Cardiac fibroblast (primary cell): ENCODE measurements around the gene PTPN5.

Experiments
- DNase-seq, 2 donors: peaks; one replicate each; pipeline versions ENCODE4 v3.0.0 to v3.0.0-alpha.2; 2010; ENCODE audit warnings: low read depth in 2 of 2
- H3K4me3 ChIP-seq, 2 donors: replicated peaks in 1 of 2; 1 replicate in 1 of 2; 2 replicates in 1 of 2; pipeline ENCODE4 v1.5.1; 2011; ENCODE audit warnings: low read depth in 2 of 2, low read length in 2 of 2, mild to moderate bottlenecking in 2 of 2, moderate library complexity in 1 of 2
- TF ChIP-seq, protein P1 (sequence below): IDR thresholded peaks from one replicate; pipeline ENCODE4 v1.5.1; 2011; ENCODE audit warnings: low read depth, mild to moderate bottlenecking, low read length, inconsistent platforms

PTPN5 gene

DNA sequence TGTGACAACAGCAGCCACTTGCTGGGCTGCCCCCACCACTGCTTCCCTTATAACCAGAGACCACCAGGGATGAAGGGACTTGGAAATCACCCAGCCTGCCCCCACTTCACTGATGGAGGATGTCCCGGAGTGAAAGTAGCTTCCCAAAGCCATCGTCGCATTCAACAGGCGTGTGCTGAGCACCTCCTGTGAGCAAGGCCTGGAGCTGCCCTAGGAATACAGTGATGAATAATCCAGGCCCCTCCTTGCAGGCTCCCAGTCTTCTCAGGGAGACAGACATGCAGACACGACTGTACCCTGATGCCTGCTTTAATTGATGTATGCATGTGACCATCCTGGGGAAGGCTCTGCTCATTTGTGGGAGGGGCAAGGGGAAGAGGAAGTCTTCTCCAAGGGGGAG lies 22.6 kb downstream of the PTPN5 start:
- TF ChIP-seq, protein P1, sequence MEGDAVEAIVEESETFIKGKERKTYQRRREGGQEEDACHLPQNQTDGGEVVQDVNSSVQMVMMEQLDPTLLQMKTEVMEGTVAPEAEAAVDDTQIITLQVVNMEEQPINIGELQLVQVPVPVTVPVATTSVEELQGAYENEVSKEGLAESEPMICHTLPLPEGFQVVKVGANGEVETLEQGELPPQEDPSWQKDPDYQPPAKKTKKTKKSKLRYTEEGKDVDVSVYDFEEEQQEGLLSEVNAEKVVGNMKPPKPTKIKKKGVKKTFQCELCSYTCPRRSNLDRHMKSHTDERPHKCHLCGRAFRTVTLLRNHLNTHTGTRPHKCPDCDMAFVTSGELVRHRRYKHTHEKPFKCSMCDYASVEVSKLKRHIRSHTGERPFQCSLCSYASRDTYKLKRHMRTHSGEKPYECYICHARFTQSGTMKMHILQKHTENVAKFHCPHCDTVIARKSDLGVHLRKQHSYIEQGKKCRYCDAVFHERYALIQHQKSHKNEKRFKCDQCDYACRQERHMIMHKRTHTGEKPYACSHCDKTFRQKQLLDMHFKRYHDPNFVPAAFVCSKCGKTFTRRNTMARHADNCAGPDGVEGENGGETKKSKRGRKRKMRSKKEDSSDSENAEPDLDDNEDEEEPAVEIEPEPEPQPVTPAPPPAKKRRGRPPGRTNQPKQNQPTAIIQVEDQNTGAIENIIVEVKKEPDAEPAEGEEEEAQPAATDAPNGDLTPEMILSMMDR, result no peak
- no peak overlapping the region for H3K4me3 ChIP-seq
- no peak for DNase-seq

DNA sequence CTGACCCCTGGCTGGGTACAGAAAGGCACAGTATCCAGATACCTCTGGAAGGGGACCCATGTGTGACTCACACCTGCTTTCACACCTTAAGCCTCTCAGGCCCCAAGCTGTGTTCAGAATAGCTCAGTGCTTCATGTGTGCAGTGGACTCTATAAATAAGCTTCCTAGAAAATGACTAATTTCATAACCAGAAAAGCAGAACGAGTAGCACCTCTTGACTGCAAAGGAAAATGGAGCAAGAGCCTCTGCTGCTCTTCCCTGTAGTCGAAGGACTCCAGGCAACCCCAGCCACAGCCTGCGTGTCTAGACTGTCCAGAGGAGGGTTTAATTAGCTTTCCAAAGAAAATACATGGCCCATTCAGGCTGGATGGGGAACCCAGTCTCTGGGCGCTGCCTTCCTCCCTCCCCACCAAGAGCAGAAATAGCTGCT lies 23.1 kb downstream of the PTPN5 start:
- DNase-seq, result no peak
- TF ChIP-seq, protein P1, result no peak

DNA sequence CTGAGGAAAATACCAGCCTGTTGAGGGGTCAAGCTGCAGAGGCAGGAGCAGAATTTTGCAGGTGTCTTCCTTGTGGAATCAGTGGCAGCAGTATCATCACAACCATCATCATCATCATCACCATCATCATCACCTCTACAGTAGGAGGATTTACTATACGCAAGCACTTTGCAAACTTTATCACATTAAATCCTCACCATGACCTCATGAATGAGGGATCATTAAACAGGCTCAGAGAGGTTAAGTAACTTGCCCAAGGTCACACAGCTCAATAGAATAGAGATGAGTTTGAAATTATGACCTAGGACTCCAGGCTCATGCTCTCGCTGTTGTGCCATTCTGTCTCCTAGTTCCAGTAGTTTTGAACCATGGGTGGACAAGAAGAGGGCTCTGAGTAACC lies 25.6 kb downstream of the PTPN5 start:
- TF ChIP-seq, protein P1, result no peak
- no peak overlapping the region for H3K4me3 ChIP-seq
- DNase-seq, result no peak

More for the DNA sequence above, 23.1 kb downstream of the PTPN5 start:
- no peak overlapping the region for H3K4me3 ChIP-seq

DNA sequence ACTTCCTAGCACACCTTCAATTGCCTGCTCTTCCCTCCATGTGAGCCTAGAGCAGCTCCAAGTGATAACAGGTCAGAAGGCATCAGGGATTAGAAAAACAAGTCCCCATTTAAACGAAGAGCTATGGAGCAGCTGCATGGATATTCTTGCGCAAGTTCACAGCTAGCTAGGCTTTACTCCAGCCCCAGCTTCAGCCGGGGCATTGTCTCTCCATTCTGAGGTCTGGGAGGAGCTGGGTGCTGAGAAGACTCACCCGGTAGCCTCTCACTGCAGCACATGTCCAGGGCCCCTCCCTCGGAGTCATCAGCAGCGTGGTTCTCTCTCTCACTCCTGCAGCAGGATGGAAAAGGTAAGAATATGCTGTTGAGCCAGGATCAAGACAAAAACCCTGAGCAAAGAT lies 26.0 kb downstream of the PTPN5 start:
- no peak overlapping the region for H3K4me3 ChIP-seq
- peak; percentile 14 to 73 for DNase-seq
- TF ChIP-seq, protein P1, result no peak

DNA sequence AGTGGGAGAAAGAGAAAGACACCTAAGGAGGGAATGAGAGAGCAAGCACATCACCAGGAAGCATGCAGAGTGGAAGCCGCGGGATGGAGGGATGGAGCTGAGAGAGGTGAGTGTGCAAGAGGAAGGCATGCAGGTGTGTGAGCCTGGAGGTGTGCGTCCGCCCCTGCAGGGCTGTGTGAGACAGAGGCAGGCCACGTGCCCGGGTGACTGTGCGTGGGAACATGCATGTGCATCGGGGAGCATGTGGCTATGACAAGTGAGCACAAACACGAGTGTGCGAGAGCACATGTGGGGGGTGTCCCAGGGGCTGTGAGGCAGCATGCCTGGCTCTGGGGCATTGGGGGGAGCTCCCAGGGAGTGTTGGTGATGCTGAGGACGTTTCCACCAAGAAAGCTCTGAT lies 29.9 kb downstream of the PTPN5 start:
- no peak for DNase-seq
- no peak overlapping the region for H3K4me3 ChIP-seq
- TF ChIP-seq, protein P1, result no peak

DNA sequence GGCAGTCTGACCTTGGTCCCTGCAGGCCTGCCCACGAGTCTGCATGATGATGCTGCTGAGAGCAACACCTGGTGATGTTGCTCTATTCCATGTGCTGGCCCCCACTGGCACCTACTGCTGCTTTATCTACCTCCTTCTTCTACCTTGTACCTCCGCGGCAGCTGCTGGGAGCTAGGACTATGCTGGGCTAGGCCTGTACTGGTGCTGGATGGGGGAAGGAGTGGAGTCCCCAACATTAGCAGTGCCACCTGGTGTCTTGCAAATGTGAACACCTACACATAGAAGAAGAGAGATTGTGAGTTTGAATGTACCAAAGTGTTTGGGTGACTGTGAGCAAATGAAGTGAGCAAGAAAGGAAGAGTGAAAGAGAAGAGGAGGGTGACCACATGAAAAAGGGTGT lies 30.5 kb downstream of the PTPN5 start:
- no peak overlapping the region for H3K4me3 ChIP-seq
- no peak for DNase-seq
- TF ChIP-seq, protein P1, result no peak

DNA sequence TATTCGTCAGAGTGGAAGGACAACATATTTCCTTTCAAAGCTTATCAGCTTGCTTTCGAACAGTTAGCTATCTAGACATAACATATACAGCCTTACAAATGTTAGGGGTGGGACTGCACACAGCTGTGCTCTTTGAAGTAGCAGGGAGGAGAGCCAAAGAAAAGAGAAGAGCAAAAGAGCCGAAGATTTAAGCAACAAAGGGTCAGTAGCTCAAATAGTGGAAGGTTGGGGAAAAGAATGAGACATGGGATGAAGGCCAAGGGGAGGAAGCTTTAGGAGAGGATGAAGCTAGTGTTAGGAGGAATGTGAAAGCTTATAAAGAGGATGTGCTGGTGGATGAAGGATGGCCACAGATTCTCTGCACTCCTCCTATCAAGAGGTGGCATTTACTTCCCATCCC lies 33.8 kb downstream of the PTPN5 start:
- no peak overlapping the region for H3K4me3 ChIP-seq
- TF ChIP-seq, protein P1, result no peak
- DNase-seq, result peak in 1 of 2 donors; percentile 15
